Ovary (tissue), 9 donors: ENCODE results near the gene KIAA0930. TPM values are rescaled to one million over a fixed set of nuclear protein-coding genes. Genes with fewer than 3 reads are reported as not detected.

Source experiments
- DNase-seq, 5 donors: peaks; one replicate each; pipeline ENCODE4 v3.0.0-alpha.2; 2019 to 2020
- H3K27ac ChIP-seq, 2 donors: fragments of 200-600 bp; one replicate each; pipeline versions ENCODE4 v1.5.1 to v1.8.0; 2019 to 2022
- H3K27me3 ChIP-seq: fragments of 200-600 bp; one replicate; pipeline ENCODE4 v1.8.0; 2022
- H3K36me3 ChIP-seq: fragments of 200-600 bp; sonication (generic); one replicate; pipeline ENCODE4 v1.5.1; 2019
- H3K4me1 ChIP-seq: one replicate; pipeline ENCODE4 v1.8.1; 2013; ENCODE audit warnings: mild to moderate bottlenecking, moderate library complexity; ENCODE audit not compliant: insufficient read depth
- H3K4me3 ChIP-seq: fragments of 200-600 bp; sonication (generic); one replicate; pipeline ENCODE4 v1.5.1; 2017
- H3K9me3 ChIP-seq, 2 donors: fragments of 200-600 bp in 1 of 2; sonication (generic) in 1 of 2; one replicate each; pipeline versions ENCODE4 v1.5.1 to v1.8.1; 2013 to 2019; ENCODE audit warnings: mild to moderate bottlenecking in 1 of 2, moderate library complexity in 1 of 2
- EP300 ChIP-seq: sonication (generic); formaldehyde crosslinking; IDR thresholded peaks from one replicate; pipeline ENCODE4 v1.6.1; 2017; ENCODE audit warnings: antibody characterized with exemption
- POLR2A ChIP-seq: fragments of 450-650 bp; IDR thresholded peaks from one replicate; pipeline ENCODE4 v1.6.1; 2017; ENCODE audit warnings: antibody characterized with exemption, mild to moderate bottlenecking, moderate library complexity
- WGBS, 3 donors: extraction: QIAGEN DNeasy Blood & Tissue Kit in 1 of 3; methylation state at CpG; one replicate each; pipeline versions ENCODE4 v1.1.5 to v1.1.7; 2013 to 2017; 5-methylcytosine and 5-hydroxymethylcytosine counted together
- intact Hi-C, 4 donors: fragments of 100-400 bp; cut with DNase I; formaldehyde crosslinking; loops; one replicate each; pipeline versions ENCODE4 v1.11.0 to v1.15.1; 2022 to 2023
- polyA plus RNA-seq, 2 donors: library from polyadenylated mRNA; stranded (reverse); fragments of 200-250 nt in 1 of 2; fragments of 350-450 nt in 1 of 2; fragmentation: Illumina TruSeq in 1 of 2; extraction: RNeasy Lipid Tissue Mini Kit (QIAGEN cat#74804) in 1 of 2; gene quantifications; one replicate each; pipeline ENCODE4 v1.2.3, GENCODE V29; 2013 to 2014
- total RNA-seq, 7 donors: library from RNA; depleted of rRNA in 2 of 7; stranded (reverse); fragments of >200 nt in 2 of 7; fragmentation: NEBNext Ultra II Directional in 3 of 7; extraction: Animal tissue kit (Norgen Biotek cat#: 25700) in 3 of 7; gene quantifications; one replicate each; pipeline versions ENCODE4 v1.1.0 to v1.2.4, GENCODE V29; 2016 to 2023
- TF ChIP-seq, protein P1 (sequence below), 3 donors: fragments of 450-650 bp in 2 of 3; fragments of 200-600 bp in 1 of 3; IDR thresholded peaks; one replicate each; pipeline versions ENCODE4 v1.5.1 to v1.8.0; 2016 to 2022; ENCODE audit warnings: antibody characterized with exemption in 3 of 3, mild to moderate bottlenecking in 1 of 3
- donor health status: DM: no; HTN: no; CAD: no; lungs with moderate emphysema.
- donor health status: DM: no; HTN: no; CAD: no.
- donor health status: Bipolar disorder and iron deficiency.
- donor health status: DM: yes; HTN: yes; CAD: no.
- donor health status: DM: no; HTN: no; CAD: no.
- donor health status: DM: yes; HTN: yes; CAD: no.

KIAA0930 gene
- total and polyA plus RNA-seq, 9 donors = 14.8 to 40.0 (median 33.1) TPM

DNA sequence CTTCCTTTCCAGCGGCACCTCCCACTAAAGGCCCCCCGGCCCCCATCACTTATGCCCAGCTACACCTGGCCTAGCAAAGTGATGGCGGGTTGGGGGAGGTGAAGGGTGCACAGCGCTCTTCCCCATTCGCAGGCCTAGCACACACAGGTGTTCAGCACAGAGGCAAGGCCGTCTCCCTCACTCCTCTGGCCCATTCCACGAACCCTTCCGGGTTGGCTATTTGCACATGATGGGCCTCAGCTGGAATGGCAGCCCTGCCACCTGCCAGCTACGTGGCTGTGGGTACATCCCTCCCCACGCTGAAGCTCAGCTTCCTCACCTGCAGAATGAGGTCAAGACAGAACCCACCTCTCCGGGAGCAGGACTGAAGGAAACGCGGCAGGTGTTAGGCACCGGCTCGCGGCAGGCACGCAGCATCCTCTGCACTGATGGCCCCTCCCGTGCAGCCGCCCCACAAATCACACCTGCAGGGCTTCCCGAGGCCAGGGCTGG is 4.8 kb downstream of the KIAA0930 start:
- Histone ChIP-seq H3K27ac (no peak overlapping the region), H3K4me1 (peaks cover 7% of the 10 kb centered on the region)
- DNase-seq = no peak

DNA sequence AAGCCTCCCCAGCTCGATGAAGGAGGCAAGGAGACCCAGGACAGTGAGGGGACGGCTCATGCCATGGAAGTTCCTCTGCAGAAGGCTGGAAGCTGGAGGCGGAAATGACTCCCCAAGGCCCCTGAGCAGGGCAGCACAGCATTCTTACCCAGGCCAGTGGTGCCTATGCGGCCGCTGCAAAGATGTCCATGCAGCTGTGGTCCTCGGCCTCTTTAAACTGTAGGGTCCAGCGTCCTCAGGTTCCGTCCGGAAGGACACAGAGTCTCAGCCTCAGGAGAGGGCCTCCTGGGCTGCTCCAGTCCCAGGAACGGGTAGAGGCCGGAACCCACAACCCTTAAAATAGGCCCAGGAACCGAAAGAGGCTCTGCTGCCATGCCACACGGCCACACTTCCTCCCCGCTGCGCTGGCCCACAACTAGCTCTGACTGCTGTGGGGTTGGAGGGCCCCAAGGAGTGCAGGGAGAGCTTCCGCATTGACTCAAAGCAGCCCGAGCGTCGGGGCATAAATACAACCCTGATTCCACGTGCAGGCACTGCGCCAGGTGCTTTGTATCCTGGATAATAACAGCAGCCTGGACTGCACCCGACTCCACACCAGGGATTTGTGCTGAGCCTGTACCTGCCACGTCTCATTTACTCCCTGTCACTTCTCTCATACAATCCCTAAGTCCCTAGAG is 5.5 kb downstream of the KIAA0930 start:
- H3K4me1 ChIP-seq = peaks cover 7% of the 10 kb centered on the region
- no peak for DNase-seq
- 86 to 87% (median 87%) methylated on average over 23 of the region's 23 CpGs for WGBS, 3 donors

More for the DNA sequence above, 4.8 kb downstream of the KIAA0930 start:
- H3K4me3 ChIP-seq = no peak overlapping the region
- no peak for TF ChIP-seq POLR2A
- TF ChIP-seq, protein P1, sequence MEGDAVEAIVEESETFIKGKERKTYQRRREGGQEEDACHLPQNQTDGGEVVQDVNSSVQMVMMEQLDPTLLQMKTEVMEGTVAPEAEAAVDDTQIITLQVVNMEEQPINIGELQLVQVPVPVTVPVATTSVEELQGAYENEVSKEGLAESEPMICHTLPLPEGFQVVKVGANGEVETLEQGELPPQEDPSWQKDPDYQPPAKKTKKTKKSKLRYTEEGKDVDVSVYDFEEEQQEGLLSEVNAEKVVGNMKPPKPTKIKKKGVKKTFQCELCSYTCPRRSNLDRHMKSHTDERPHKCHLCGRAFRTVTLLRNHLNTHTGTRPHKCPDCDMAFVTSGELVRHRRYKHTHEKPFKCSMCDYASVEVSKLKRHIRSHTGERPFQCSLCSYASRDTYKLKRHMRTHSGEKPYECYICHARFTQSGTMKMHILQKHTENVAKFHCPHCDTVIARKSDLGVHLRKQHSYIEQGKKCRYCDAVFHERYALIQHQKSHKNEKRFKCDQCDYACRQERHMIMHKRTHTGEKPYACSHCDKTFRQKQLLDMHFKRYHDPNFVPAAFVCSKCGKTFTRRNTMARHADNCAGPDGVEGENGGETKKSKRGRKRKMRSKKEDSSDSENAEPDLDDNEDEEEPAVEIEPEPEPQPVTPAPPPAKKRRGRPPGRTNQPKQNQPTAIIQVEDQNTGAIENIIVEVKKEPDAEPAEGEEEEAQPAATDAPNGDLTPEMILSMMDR (IDR thresholded peaks at IDR 0.05) = no peak
- TF ChIP-seq EP300 = no peak
- H3K9me3 ChIP-seq = no peaks in the 10 kb centered on the region
- H3K36me3 ChIP-seq = no peaks in the 10 kb centered on the region
- WGBS, 3 donors = 84 to 91% (median 87%) methylated on average over 20 of the region's 20 CpGs
- intact Hi-C loops = no loop called here
- H3K27me3 ChIP-seq = no peaks in the 10 kb centered on the region

DNA sequence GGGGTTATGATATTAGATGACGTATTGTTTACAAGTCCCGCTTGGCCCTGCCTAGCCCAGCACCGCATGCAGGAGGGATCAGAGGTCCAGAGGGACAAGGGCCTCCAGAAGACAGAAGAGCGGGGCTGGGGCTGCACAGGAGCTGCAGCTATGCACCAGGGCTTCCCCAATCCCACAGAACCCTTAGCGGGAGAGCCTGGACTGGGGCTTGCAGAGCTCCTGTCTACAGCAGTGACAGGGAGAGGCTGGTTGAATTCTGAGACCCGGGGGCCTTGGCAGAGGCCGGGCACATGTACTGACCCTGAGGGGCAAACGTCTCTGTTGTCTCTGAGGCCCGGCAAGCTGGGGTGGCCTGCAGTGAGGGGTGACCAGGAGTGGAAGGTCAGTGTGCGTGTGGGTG is 6.9 kb downstream of the KIAA0930 start:
- no peaks in the 10 kb centered on the region for H3K36me3 ChIP-seq
- no peaks in the 10 kb centered on the region for H3K4me1 ChIP-seq
- 88 to 90% (median 89%) methylated on average over 9 to 10 of the region's 10 CpGs for WGBS, 3 donors
- H3K27me3 ChIP-seq = no peaks in the 10 kb centered on the region
- intact Hi-C loops = no loop called here
- no peak overlapping the region for H3K27ac ChIP-seq
- H3K4me3 ChIP-seq = no peak overlapping the region
- DNase-seq = no peak
- TF ChIP-seq EP300 = no peak
- H3K9me3 ChIP-seq = no peaks in the 10 kb centered on the region

More for the DNA sequence above, 5.5 kb downstream of the KIAA0930 start:
- intact Hi-C loops = no loop called here
- H3K9me3 ChIP-seq = no peaks in the 10 kb centered on the region
- no peaks in the 10 kb centered on the region for H3K36me3 ChIP-seq
- TF ChIP-seq POLR2A (no peak), EP300 (no peak)
- TF ChIP-seq, protein P1 (IDR thresholded peaks at IDR 0.05) = no peak
- no peak overlapping the region for H3K27ac ChIP-seq
- no peak overlapping the region for H3K4me3 ChIP-seq
- H3K27me3 ChIP-seq = no peaks in the 10 kb centered on the region

DNA sequence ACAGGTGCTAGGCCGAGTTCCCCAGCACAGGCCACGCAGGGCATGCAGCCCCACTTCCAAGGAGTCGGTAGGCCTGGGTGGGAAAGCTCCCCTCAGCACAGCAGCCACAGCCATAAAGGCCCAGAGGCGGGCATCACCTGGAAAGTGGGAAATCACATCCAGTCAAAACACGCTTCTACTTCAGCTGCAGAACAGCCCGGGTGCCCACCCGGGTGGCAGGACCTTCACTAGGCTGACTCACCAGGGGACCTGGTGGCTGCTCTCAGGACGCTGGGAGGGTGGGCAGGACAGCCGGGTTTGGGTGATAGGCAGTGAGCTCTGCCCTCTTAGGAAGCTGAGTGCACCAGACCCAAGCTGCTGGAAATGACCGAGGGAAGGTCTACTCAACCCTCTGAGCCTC is 7.3 kb downstream of the KIAA0930 start:
- Histone ChIP-seq H3K36me3 (no peaks in the 10 kb centered on the region), H3K9me3 (no peaks in the 10 kb centered on the region), H3K27ac (no peak overlapping the region), H3K27me3 (no peaks in the 10 kb centered on the region), H3K4me1 (no peaks in the 10 kb centered on the region), H3K4me3 (no peak overlapping the region)
- DNase-seq = no peak
- intact Hi-C loops = no loop called here
- WGBS, 3 donors = 90 to 92% (median 92%) methylated on average over 10 of the region's 10 CpGs
- TF ChIP-seq EP300 (no peak), POLR2A (no peak)
- TF ChIP-seq, protein P1 (IDR thresholded peaks at IDR 0.05) = no peak

DNA sequence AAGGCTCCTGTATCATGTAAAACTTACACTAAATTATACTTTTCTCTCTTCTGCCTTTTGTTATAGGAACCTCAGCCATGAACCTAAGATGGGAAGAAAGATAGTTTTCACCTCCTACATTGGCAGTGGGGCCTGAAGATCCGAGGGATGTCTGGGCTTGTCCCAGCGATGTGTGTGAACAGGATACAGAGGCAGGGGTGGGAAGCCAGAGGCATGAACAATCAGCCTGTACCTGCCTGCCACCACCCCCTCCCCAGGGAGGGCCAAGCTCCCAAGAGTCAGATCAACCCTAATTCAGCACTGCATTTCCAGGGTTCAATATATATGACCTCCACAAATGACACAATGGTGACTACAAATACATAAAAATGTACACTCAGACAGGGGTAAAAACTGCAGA is 9.4 kb downstream of the KIAA0930 start:
- Histone ChIP-seq H3K36me3 (no peaks in the 10 kb centered on the region), H3K27me3 (no peaks in the 10 kb centered on the region), H3K27ac (no peak overlapping the region), H3K4me1 (peaks cover 2% of the 10 kb centered on the region), H3K9me3 (no peaks in the 10 kb centered on the region), H3K4me3 (no peak overlapping the region)
- WGBS, 3 donors = 83 to 89% (median 84%) methylated on average over 2 of the region's 2 CpGs
- TF ChIP-seq EP300 (no peak), POLR2A (no peak)
- TF ChIP-seq, protein P1 (IDR thresholded peaks at IDR 0.05) = no peak
- DNase-seq = no peak
- intact Hi-C loops = no loop called here
